ENCODE data around the gene CALHM6.

DNA sequence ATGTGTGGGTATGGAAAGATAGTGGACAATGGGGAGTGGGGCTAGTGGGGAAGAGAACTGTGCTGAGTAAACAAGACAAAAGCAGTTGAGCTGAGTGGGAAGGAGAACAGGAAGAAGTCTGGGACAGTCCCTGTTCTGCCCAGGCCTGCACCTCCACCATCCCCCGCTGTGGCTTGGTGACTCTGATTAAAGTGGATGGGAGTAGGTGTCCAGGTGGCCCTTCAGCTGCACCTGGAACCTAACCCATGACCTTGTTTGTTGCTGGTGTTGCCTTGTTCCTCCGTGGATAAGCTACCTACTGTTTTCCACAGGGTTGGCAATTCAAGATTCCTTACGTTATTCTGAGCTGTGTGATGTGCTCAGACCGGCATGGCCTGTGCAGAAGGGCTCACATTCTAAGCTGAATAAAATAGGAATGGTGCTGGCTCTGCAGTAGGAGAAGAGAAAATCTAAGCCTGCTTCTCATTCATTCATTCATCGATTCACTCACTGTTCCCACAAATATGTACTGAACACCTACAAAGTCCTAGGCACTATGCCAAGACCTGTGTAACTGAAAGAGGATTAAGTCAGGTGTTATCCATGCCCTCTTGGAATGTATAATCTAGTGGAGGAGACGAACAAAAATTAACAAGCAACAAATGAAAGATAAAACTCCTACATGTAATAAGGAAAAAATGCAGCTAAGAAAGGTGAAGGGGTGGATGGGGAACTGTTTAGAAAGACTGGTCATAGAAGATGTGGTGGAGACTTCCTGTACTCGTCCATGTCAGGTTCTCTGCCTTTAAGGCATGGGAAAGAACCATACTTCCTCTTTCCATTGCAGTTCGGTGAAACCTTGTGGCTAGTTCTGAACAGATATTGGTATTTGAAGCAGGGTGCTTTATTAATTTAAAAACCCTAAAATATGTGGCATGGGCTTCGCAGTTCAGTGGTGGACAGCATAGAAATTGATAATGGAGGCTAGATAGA, 10.1 kb upstream of the CALHM6 start:
- TF ChIP-seq, protein P1, sequence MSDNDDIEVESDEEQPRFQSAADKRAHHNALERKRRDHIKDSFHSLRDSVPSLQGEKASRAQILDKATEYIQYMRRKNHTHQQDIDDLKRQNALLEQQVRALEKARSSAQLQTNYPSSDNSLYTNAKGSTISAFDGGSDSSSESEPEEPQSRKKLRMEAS (IDR thresholded peaks at IDR 0.05), result no peak
- TF ChIP-seq, protein P2, sequence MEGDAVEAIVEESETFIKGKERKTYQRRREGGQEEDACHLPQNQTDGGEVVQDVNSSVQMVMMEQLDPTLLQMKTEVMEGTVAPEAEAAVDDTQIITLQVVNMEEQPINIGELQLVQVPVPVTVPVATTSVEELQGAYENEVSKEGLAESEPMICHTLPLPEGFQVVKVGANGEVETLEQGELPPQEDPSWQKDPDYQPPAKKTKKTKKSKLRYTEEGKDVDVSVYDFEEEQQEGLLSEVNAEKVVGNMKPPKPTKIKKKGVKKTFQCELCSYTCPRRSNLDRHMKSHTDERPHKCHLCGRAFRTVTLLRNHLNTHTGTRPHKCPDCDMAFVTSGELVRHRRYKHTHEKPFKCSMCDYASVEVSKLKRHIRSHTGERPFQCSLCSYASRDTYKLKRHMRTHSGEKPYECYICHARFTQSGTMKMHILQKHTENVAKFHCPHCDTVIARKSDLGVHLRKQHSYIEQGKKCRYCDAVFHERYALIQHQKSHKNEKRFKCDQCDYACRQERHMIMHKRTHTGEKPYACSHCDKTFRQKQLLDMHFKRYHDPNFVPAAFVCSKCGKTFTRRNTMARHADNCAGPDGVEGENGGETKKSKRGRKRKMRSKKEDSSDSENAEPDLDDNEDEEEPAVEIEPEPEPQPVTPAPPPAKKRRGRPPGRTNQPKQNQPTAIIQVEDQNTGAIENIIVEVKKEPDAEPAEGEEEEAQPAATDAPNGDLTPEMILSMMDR (CRISPR knock-in tag; IDR thresholded peaks at IDR 0.05), result no peak
- no peak for TF ChIP-seq PHF21A (CRISPR knock-in tag; IDR thresholded peaks at IDR 0.05)

Data from HepG2 (cell line).